GM18511 (cell line): ENCODE results near the gene DLGAP1.
"Not testable (repeated sequence)": the region's sequence is repeated elsewhere in the genome, so short reads cannot be mapped to it uniquely, and the experiment has no call there.

ENCODE experiments used
- ATAC-seq: cut with Tn5 transposase; IDR thresholded peaks from one replicate; pipeline ENCODE4 v1.9.1; 2021; ENCODE audit warnings: mild to moderate bottlenecking, moderate library complexity; ENCODE audit not compliant: unreplicated experiment

The DLGAP1 gene

GRCh38 chr18:3580523-3581025 lies 874.5 kb downstream of the DLGAP1 start:
- not testable (repeated sequence) for ATAC-seq

- ATAC-seq, result no peak
Measured at GRCh38 chr18:3579701-3580100, 875.4 kb downstream of the DLGAP1 start.

GRCh38 chr18:3578621-3579020 lies 876.5 kb downstream of the DLGAP1 start:
- ATAC-seq, result no peak

- no peak for ATAC-seq
Measured at GRCh38 chr18:3577281-3577855, 877.7 kb downstream of the DLGAP1 start.

- no peak for ATAC-seq
Measured at GRCh38 chr18:3572761-3573160, 882.3 kb downstream of the DLGAP1 start.

- no peak for ATAC-seq
Measured at GRCh38 chr18:3566851-3567250, 888.3 kb downstream of the DLGAP1 start.

- ATAC-seq, result no peak
Measured at GRCh38 chr18:3560755-3561154, 894.4 kb downstream of the DLGAP1 start.

GRCh38 chr18:3554811-3555427 lies 900.2 kb downstream of the DLGAP1 start:
- ATAC-seq, result no peak

GRCh38 chr18:3554091-3554601 lies 901.0 kb downstream of the DLGAP1 start:
- ATAC-seq, result no peak

- ATAC-seq, result no peak
Measured at GRCh38 chr18:3552305-3552704, 902.8 kb downstream of the DLGAP1 start.

GRCh38 chr18:3547891-3548615 lies 907.1 kb downstream of the DLGAP1 start:
- ATAC-seq, result no peak

- ATAC-seq, result no peak
Measured at GRCh38 chr18:3546106-3546505, 909.0 kb downstream of the DLGAP1 start.

- no peak for ATAC-seq
Measured at GRCh38 chr18:3544537-3544936, 910.6 kb downstream of the DLGAP1 start.

GRCh38 chr18:3541549-3542386 lies 913.3 kb downstream of the DLGAP1 start:
- peak; percentile 88 for ATAC-seq

GRCh38 chr18:3540805-3541548 lies 914.1 kb downstream of the DLGAP1 start:
- ATAC-seq, result no peak

- ATAC-seq, result no peak
Measured at GRCh38 chr18:3538954-3539617, 916.0 kb downstream of the DLGAP1 start.

- ATAC-seq, result no peak
Measured at GRCh38 chr18:3538456-3538855, 916.7 kb downstream of the DLGAP1 start.

- ATAC-seq, result no peak
Measured at GRCh38 chr18:3530807-3531206, 924.3 kb downstream of the DLGAP1 start.

GRCh38 chr18:3529601-3530000 lies 925.5 kb downstream of the DLGAP1 start:
- no peak for ATAC-seq

GRCh38 chr18:3529077-3529476 lies 926.0 kb downstream of the DLGAP1 start:
- ATAC-seq, result no peak
